Measurements from ENCODE around the gene KRT6B.
A peak's percentile ranks its signal among the peaks of the same experiment; 100 is the strongest.
"Not testable (repeated sequence)": the region's sequence is repeated elsewhere in the genome, so short reads cannot be mapped to it uniquely, and the experiment has no call there.

Gene KRT6B

GRCh38 chr12:52469853-52470252 is 17.9 kb upstream of the KRT6B start:
- no peak for DNase-seq (ENCODE audit: low spot score)

DNA sequence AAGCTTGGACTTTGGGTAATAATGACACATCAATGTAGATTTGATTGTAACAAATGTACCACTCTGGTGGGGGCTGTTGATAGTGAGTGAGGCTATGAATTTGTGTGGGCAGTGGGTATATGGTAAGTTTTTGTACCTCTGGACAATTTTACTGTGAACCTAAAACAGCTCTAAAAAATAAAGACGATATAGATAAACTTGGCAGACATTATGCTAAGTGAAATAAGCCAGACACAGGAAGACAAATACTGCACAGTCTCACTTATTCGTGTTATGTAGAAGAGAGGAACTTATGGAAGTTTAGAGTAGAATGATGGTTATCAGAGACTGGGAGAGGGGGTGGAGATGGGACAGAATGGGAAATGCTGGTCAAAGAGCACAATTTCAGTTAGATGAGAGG is 13.0 kb upstream of the KRT6B start:
- DNase-seq (ENCODE audit: low spot score): no peak

GRCh38 chr12:52461693-52462092 is 9.7 kb upstream of the KRT6B start:
- no peak for DNase-seq (ENCODE audit: low spot score)

- no peak for DNase-seq (ENCODE audit: low spot score)
Observed at GRCh38 chr12:52458861-52459260, 6.9 kb upstream of the KRT6B start.

DNA sequence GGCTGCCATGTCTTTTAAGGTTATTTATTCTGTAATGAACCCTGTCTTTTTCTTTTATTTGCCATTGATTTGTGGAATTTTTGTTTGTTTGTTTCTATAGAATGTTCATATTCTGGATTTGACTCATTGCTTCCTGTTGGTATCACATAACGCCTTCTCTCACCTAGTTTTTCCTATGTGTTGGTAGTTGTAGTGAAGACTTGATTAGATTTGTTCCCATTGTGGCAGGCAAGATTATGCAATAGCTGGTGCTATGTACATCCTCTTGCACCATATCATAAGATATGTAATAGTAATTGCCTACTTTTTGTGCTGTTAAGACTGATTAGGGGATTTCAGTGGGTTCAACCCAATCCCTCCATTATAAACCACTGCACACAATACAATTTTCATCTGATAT is 3.9 kb upstream of the KRT6B start:
- DNase-seq (ENCODE audit: low spot score): no peak

- peak; percentile 79 for DNase-seq (ENCODE audit: low spot score)
Observed at GRCh38 chr12:52454411-52455201, 2.7 kb upstream of the KRT6B start.

DNA sequence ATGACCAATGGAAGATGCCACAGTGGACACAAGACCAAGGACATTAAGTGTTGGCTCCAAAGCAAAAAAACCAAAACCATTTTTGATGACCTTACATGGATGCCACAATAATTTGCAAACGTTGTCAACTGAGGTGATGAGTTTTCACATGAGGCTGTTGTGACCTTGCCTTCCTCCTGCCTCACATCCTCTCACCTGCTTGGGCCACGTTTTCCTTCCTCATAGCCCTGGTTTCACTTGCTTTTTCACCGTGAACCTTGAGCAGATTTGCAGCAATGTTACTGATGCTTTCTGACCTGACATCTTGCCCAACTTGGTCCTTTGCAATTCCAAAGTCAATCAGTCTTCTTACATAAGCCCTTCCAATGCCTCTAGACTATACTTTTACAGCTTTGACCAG is 3.7 kb downstream of the KRT6B start:
- no peak for DNase-seq (ENCODE audit: low spot score)

- DNase-seq (ENCODE audit: low spot score): not testable (repeated sequence)
Observed at GRCh38 chr12:52447196-52447595, 4.8 kb downstream of the KRT6B start.

DNA sequence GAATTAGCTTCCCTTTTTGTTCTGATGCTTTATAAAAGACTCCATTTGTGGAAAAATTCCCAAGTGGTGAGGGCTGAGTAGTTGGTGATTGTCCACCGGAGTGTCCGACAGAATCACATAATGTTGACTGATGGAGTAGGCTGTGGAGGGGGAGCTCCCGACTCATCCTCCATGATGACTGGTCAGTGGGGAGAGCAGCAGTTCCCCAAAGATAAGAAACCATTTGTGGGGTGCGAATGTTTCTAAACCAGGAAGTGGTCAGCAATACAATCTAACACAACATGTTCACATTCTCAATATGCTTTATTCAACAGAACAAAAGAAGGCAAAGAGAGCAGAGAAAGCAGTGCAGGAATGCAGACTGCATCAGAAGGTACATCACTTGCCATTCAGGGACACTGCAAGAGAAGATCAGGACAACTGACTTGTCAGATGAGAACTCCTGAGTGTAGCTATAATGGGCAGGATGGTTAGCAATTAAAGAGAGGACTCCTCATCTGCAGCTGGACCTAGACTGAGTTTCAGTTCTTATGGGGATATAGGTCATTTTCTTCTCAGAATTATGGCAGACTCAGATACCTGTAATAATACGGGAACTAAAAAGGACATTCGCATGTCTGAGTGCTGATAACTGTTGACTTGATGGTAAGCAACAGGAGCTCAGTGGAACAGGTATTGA is 5.4 kb downstream of the KRT6B start:
- DNase-seq (ENCODE audit: low spot score): no peak

- DNase-seq (ENCODE audit: low spot score): no peak
Observed at GRCh38 chr12:52445876-52446275, 6.1 kb downstream of the KRT6B start.

- DNase-seq (ENCODE audit: low spot score): no peak
Observed at GRCh38 chr12:52444647-52445595, 7.0 kb downstream of the KRT6B start.

DNA sequence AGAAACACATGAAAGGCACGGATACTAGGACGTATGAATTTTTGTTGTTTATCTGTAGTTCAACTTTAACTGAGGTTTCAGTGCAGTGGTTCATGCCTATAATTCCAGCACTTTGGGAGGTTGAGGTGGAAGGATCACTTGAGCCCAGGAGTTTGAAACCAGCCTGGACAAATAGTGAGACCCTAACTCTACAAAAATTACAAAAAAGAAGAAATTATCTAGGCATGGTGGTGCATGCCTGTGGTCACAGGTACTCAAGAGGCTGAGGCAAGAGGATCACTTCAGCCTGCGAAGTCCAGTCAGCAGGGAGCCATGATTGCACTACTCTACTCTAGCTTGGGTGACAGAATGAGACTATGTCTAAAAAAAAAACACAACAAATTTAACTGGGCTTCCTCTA is 8.0 kb downstream of the KRT6B start:
- DNase-seq (ENCODE audit: low spot score): no peak

DNA sequence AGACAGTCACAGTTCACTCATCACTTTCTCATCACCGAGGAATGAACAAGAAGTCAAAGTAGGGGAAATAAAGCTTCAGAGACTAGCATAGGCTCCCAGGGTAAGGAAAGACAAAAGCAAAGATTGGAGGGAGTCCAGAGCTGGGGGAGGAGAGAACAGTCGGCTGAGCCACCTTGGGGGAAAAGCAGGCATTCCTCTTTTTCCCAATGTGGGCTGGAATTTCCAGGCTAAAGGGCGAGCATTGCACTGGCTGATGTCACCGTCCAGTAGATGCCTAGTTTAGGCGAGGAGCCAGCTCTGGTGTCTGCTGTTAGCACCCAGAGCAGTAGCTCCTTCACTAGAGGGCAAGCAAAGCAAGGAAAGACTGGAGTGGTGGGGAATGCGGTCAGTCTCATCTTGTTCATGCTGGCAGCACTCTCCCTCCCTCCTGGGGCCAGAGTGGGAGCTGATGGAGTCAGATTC is 9.3 kb downstream of the KRT6B start:
- DNase-seq (ENCODE audit: low spot score): no peak

- DNase-seq (ENCODE audit: low spot score): no peak
Observed at GRCh38 chr12:52441320-52441911, 10.5 kb downstream of the KRT6B start.

- DNase-seq (ENCODE audit: low spot score): no peak
Observed at GRCh38 chr12:52440821-52441319, 11.1 kb downstream of the KRT6B start.

DNA sequence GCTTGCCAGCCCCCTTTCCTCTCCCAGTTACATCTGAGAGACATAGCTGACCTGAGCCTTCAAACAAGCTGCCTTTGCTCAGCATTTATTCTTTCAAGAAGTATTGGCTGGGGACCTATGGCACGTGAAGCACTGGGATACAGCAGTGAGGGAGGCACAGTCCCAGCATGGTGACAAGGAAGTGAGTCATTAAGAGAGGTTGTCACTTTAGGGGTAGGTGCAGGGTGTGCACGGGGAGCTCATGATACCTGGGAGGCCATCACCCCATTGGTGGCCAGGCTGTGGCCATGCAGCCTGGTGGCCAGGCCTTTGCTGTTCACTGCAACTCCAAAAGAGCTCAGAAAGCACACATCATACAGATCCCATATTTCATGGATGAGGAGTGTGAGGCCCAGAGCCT is 12.1 kb downstream of the KRT6B start:
- no peak for DNase-seq (ENCODE audit: low spot score)

- DNase-seq (ENCODE audit: low spot score): no peak
Observed at GRCh38 chr12:52439420-52439819, 12.5 kb downstream of the KRT6B start.

DNA sequence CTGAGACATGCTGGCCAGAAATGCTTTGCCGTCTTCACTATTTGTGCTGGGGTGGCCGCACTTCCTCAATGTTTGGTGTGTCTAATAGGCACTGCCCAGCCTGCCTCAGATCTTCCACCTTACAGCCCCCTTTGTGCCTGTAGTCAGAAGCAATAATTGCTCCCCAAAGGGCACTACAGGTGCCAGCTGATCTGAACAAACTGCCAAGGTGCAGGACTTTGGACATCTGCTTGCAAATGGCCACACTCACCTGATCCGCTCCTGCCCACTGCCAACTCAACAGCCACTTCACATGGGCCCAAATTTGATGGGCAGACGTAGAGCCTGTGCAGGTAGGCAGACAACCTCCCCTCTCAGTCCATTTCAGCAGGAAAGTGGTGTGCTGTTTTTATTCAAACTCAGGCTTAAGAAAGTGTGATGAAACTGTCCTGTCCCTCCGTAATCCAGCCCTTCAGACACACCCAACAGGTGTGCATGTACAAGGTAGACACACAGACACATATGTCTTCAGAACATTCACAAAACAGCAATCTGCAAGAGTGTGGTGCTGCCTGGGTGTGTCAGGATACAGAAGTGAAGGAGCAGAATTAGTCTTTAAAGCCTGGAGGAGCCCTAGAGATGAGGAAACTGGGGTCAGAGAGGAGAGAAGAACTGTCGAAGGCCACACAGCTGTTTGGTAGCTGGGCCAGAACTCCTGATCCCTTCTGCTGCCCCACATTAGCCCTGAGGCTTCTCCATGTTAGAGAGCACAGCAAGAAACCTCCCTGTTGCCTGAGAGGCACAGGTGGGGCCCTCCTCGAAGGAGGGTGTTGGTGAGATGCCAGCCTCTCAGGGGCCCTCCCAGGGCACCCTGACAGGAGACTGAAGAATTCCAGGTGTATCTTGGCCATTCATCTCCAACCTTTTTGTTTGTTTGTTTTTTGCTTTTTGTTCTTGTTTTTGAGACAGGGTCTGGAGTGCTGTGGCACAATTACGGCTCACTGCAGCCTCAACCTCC is 13.3 kb downstream of the KRT6B start:
- DNase-seq (ENCODE audit: low spot score): no peak

DNA sequence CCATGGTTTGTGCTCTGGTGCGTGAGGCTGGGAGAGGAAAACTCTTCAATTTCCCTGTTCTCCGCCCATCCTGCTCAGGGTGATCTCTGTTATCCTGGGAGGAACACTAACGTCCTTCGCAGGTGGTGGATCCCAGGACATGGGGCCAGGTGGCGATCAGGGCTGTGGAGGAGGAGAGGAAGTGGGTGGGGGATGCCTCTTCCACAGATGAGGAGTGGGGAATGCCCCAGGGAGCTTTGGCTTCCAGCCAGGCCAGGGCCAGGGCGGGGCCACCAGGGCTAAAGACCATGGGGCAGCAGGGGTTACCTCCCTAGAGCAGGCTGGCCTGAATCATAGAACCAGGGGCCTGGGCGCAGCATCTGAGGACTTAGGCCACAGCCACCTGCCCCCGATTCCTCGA is 14.4 kb downstream of the KRT6B start:
- no peak for DNase-seq (ENCODE audit: low spot score)

- DNase-seq (ENCODE audit: low spot score): no peak
Observed at GRCh38 chr12:52436828-52437474, 15.0 kb downstream of the KRT6B start.
